ENCODE data around the gene PRR29.

- no peak for TF ChIP-seq POLR2AphosphoS5 (IDR thresholded peaks at IDR 0.05; ENCODE audit: low read depth, low read length)
- TF ChIP-seq SIN3A (IDR thresholded peaks at IDR 0.05; ENCODE audit: borderline replicate concordance, insufficient read depth, low read length) = no peak
- TF ChIP-seq TAF1 (IDR thresholded peaks at IDR 0.05; ENCODE audit: borderline replicate concordance, insufficient read depth, low read length) = no peak
- no peak for TF ChIP-seq REST (IDR thresholded peaks at IDR 0.05; ENCODE audit: insufficient read depth in 1 of 2, low read depth in 2 of 2, low read length in 2 of 2)
Observed at GRCh38 chr17:64002658-64003525, 4.7 kb downstream of the PRR29 start.

Measured in PFSK-1 (cell line).